HepG2 (cell line): ENCODE data around the gene C14orf93.

Source experiments
- CTCF ChIP-seq: sonication (generic); formaldehyde crosslinking; IDR thresholded peaks from 2 replicates; pipeline ENCODE4 v1.5.0; 2020; ENCODE audit warnings: mild to moderate bottlenecking, missing genetic modification reagents, moderate library complexity
- EED ChIP-seq: sonication (generic); formaldehyde crosslinking; IDR thresholded peaks from 2 replicates; pipeline ENCODE4 v1.5.0; 2020; ENCODE audit warnings: mild to moderate bottlenecking, missing genetic modification reagents
- FOXM1 ChIP-seq: sonication (generic); formaldehyde crosslinking; IDR thresholded peaks from 2 replicates; pipeline ENCODE4 v1.5.0; 2020; ENCODE audit warnings: missing genetic modification reagents
- GPN1 ChIP-seq: sonication (generic); formaldehyde crosslinking; IDR thresholded peaks from 2 replicates; pipeline ENCODE4 v1.5.1; 2020; ENCODE audit warnings: missing genetic modification reagents, borderline replicate concordance
- MEIS2 ChIP-seq: sonication (generic); formaldehyde crosslinking; IDR thresholded peaks from 2 replicates; pipeline ENCODE4 v1.9.0; 2021; ENCODE audit warnings: mild to moderate bottlenecking, missing genetic modification reagents
- PAXIP1 ChIP-seq: sonication (generic); formaldehyde crosslinking; conservative IDR thresholded peaks from 2 replicates; pipeline ENCODE4 v1.4.0; 2020; ENCODE audit warnings: mild to moderate bottlenecking, missing genetic modification reagents, moderate library complexity
- PBX2 ChIP-seq: IDR thresholded peaks from 2 replicates; pipeline ENCODE4 v1.6.1; 2016; ENCODE audit warnings: control low read depth
- STAG1 ChIP-seq: sonication (generic); formaldehyde crosslinking; IDR thresholded peaks from 2 replicates; pipeline ENCODE4 v1.4.0; 2020; ENCODE audit warnings: missing genetic modification reagents
- TAF1 ChIP-seq: sonication (generic); formaldehyde crosslinking; IDR thresholded peaks from 2 replicates; pipeline ENCODE4 v1.4.0; 2020; ENCODE audit warnings: missing genetic modification reagents
- TRIM24 ChIP-seq: sonication (generic); formaldehyde crosslinking; IDR thresholded peaks from 2 replicates; pipeline ENCODE4 v1.8.0; 2022; ENCODE audit warnings: mild to moderate bottlenecking, missing genetic modification reagents
- XRCC5 ChIP-seq: fragments of 200-400 bp; formaldehyde crosslinking; optimal IDR thresholded peaks from 2 replicates; pipeline ENCODE3; 2017; ENCODE audit warnings: mild to moderate bottlenecking, low read length
- ZNF639 ChIP-seq: conservative IDR thresholded peaks from 2 replicates; pipeline ENCODE4 v1.6.1; 2018; ENCODE audit warnings: missing genetic modification reagents
- ZNF652 ChIP-seq: IDR thresholded peaks from 2 replicates; pipeline ENCODE4 v1.6.1; 2016; ENCODE audit warnings: low read depth, borderline replicate concordance
- ZNF7 ChIP-seq: IDR thresholded peaks from 2 replicates; pipeline ENCODE4 v1.6.1; 2016; ENCODE audit warnings: missing biosample characterization, missing genetic modification reagents

- TF ChIP-seq CTCF (peak; percentile 99), ZNF7 (CRISPR knock-in tag) (0 out of 2 replicates have a peak, but pooled peaks have one; percentile 14), ZNF652 (CRISPR knock-in tag) (no peak), PAXIP1 (no peak), FOXM1 (CRISPR knock-in tag) (no peak), MEIS2 (CRISPR knock-in tag) (no peak), GPN1 (CRISPR knock-in tag) (peak; percentile 48; the same call in 1 of the 2 replicates), ZNF639 (CRISPR knock-in tag) (no peak), TAF1 (CRISPR knock-in tag) (no peak; the same call in 1 of the 2 replicates), XRCC5 (peak; percentile 63), PBX2 (no peak), TRIM24 (no peak), EED (CRISPR knock-in tag) (0 out of 2 replicates have a peak, but pooled peaks have one; percentile 57), STAG1 (CRISPR knock-in tag) (peak; percentile 96)
Observed at GRCh38 chr14:23052182-23052623, 42.3 kb upstream of the C14orf93 start.
